IPS-15b (cell line): ENCODE data around the gene ATRIP.

ENCODE experiments used
- H3K27me3 ChIP-seq: one replicate; pipeline ENCODE4 v1.6.1; 2013; ENCODE audit warnings: low read length; ENCODE audit not compliant: control insufficient read depth, insufficient read depth
- H3K36me3 ChIP-seq: one replicate; pipeline ENCODE4 v1.6.1; 2013; ENCODE audit warnings: low read length; ENCODE audit not compliant: control insufficient read depth, insufficient read depth
- H3K4me1 ChIP-seq: one replicate; pipeline ENCODE4 v1.6.1; 2013; ENCODE audit warnings: mild to moderate bottlenecking, low read length; ENCODE audit not compliant: control insufficient read depth, insufficient read depth
- H3K4me3 ChIP-seq: one replicate; pipeline ENCODE4 v1.5.1; 2013; ENCODE audit warnings: low read depth, low read length
- H3K9ac ChIP-seq: one replicate; pipeline ENCODE4 v1.6.1; 2013; ENCODE audit warnings: low read depth, mild to moderate bottlenecking, low read length
- H3K9me3 ChIP-seq: one replicate; pipeline ENCODE4 v1.6.1; 2013; ENCODE audit warnings: mild to moderate bottlenecking, low read length; ENCODE audit not compliant: control insufficient read depth, insufficient read depth

The ATRIP gene

GRCh38 chr3:48435774-48436476 lies 10.6 kb upstream of the ATRIP start:
- peaks cover 11% of the 10 kb centered on the region for H3K4me1 ChIP-seq
- peak overlapping the region; percentile 14 for H3K4me3 ChIP-seq
- peaks cover 26% of the 10 kb centered on the region for H3K36me3 ChIP-seq
- H3K9ac ChIP-seq = peak overlapping the region; percentile 28
- no peaks in the 10 kb centered on the region for H3K27me3 ChIP-seq
- no peaks in the 10 kb centered on the region for H3K9me3 ChIP-seq

GRCh38 chr3:48436477-48436787 lies 10.1 kb upstream of the ATRIP start:
- Histone ChIP-seq H3K4me1 (peaks cover 10% of the 10 kb centered on the region), H3K27me3 (no peaks in the 10 kb centered on the region), H3K9me3 (no peaks in the 10 kb centered on the region), H3K9ac (no peak overlapping the region), H3K36me3 (peaks cover 23% of the 10 kb centered on the region), H3K4me3 (no peak overlapping the region)

- no peak overlapping the region for H3K9ac ChIP-seq
These were observed 9.7 kb upstream of the ATRIP start for GRCh38 chr3:48436855-48437254.

GRCh38 chr3:48437812-48438211 lies 8.7 kb upstream of the ATRIP start:
- H3K9ac ChIP-seq = no peak overlapping the region

More at GRCh38 chr3:48436855-48437254, 9.7 kb upstream of the ATRIP start:
- Histone ChIP-seq H3K9me3 (no peaks in the 10 kb centered on the region), H3K4me3 (no peak overlapping the region), H3K36me3 (peaks cover 23% of the 10 kb centered on the region), H3K4me1 (peaks cover 10% of the 10 kb centered on the region), H3K27me3 (no peaks in the 10 kb centered on the region)

GRCh38 chr3:48439820-48440589 lies 6.5 kb upstream of the ATRIP start, which contains the start of the genes CCDC51 and TMA7:
CCDC51 (minus strand) TSS chr3:48440119; CDS start chr3:48435128, 4,991 bp downstream.
TMA7 (plus strand) TSS chr3:48440257; CDS start chr3:48440297, 40 bp downstream.
- Histone ChIP-seq H3K4me3 (peak within 1 kb of the TSS; percentile 90), H3K9ac (peak within 1 kb of the TSS; percentile 94), H3K9me3 (no peaks in the 10 kb centered on the region), H3K27me3 (no peaks in the 10 kb centered on the region), H3K4me1 (peaks cover 6% of the 10 kb centered on the region), H3K36me3 (peaks cover 4% of the 10 kb centered on the region)

More at GRCh38 chr3:48437812-48438211, 8.7 kb upstream of the ATRIP start:
- H3K36me3 ChIP-seq = peaks cover 15% of the 10 kb centered on the region
- no peak overlapping the region for H3K4me3 ChIP-seq
- no peaks in the 10 kb centered on the region for H3K9me3 ChIP-seq
- H3K27me3 ChIP-seq = no peaks in the 10 kb centered on the region
- peaks cover 10% of the 10 kb centered on the region for H3K4me1 ChIP-seq

GRCh38 chr3:48440590-48440958 lies 6.0 kb upstream of the ATRIP start:
- Histone ChIP-seq H3K4me1 (peaks cover 3% of the 10 kb centered on the region), H3K27me3 (no peaks in the 10 kb centered on the region), H3K4me3 (peak overlapping the region; percentile 90), H3K9ac (peak overlapping the region; percentile 94), H3K9me3 (no peaks in the 10 kb centered on the region), H3K36me3 (peaks cover 4% of the 10 kb centered on the region)

- peaks cover 4% of the 10 kb centered on the region for H3K36me3 ChIP-seq
- no peaks in the 10 kb centered on the region for H3K4me1 ChIP-seq
- H3K9me3 ChIP-seq = no peaks in the 10 kb centered on the region
- no peaks in the 10 kb centered on the region for H3K27me3 ChIP-seq
- peak overlapping the region; percentile 90 for H3K4me3 ChIP-seq
- peak overlapping the region; percentile 24 for H3K9ac ChIP-seq
These were observed 4.6 kb upstream of the ATRIP start for GRCh38 chr3:48441940-48442339.

GRCh38 chr3:48445277-48445882 lies 1.2 kb upstream of the ATRIP start:
- Histone ChIP-seq H3K4me3 (peak overlapping the region; percentile 98), H3K9ac (no peak overlapping the region), H3K4me1 (peaks cover 4% of the 10 kb centered on the region), H3K36me3 (peaks cover 4% of the 10 kb centered on the region), H3K27me3 (no peaks in the 10 kb centered on the region), H3K9me3 (no peaks in the 10 kb centered on the region)

GRCh38 chr3:48446043-48446424 lies 503 bp upstream of the ATRIP start:
- Histone ChIP-seq H3K36me3 (peaks cover 4% of the 10 kb centered on the region), H3K4me1 (peaks cover 4% of the 10 kb centered on the region), H3K9ac (peak overlapping the region; percentile 76), H3K9me3 (no peaks in the 10 kb centered on the region), H3K27me3 (no peaks in the 10 kb centered on the region), H3K4me3 (peak overlapping the region; percentile 98)

GRCh38 chr3:48451270-48451669 lies 4.7 kb downstream of the ATRIP start:
- Histone ChIP-seq H3K9ac (no peak overlapping the region), H3K4me1 (peaks cover 4% of the 10 kb centered on the region), H3K9me3 (no peaks in the 10 kb centered on the region), H3K4me3 (no peak overlapping the region), H3K27me3 (no peaks in the 10 kb centered on the region), H3K36me3 (peaks cover 28% of the 10 kb centered on the region)

- Histone ChIP-seq H3K36me3 (peaks cover 48% of the 10 kb centered on the region), H3K9ac (no peak overlapping the region), H3K9me3 (no peaks in the 10 kb centered on the region), H3K27me3 (no peaks in the 10 kb centered on the region), H3K4me3 (no peak overlapping the region), H3K4me1 (no peaks in the 10 kb centered on the region)
These were observed 9.9 kb downstream of the ATRIP start for GRCh38 chr3:48456456-48456855.
